Choroid plexus epithelial cell (primary cell): ENCODE data around the gene SLC9A1.
A peak's percentile ranks its signal among the peaks of the same experiment; 100 is the strongest.

ENCODE experiments used
- DNase-seq: peaks from one replicate; pipeline ENCODE4 v3.0.0-alpha.2; 2010; ENCODE audit warnings: low read depth
- H3K4me3 ChIP-seq: 2 replicates; pipeline ENCODE4 v1.5.1; 2011; ENCODE audit warnings: low read depth, mild to moderate bottlenecking, control low read depth, low read length, moderate library complexity
- CTCF ChIP-seq: conservative IDR thresholded peaks from 2 replicates; pipeline ENCODE4 v1.5.1; 2011; ENCODE audit warnings: low read depth, mild to moderate bottlenecking, control low read depth, inconsistent platforms, low read length, moderate library complexity

The SLC9A1 gene

GRCh38 chr1:27147842-27148518, 6.9 kb downstream of the SLC9A1 start:
- H3K4me3 ChIP-seq, result no peak overlapping the region
- no peak for TF ChIP-seq CTCF
- no peak for DNase-seq

- DNase-seq, result peak; percentile 88
- TF ChIP-seq CTCF, result no peak
- H3K4me3 ChIP-seq, result no peak overlapping the region
These were observed 9.0 kb downstream of the SLC9A1 start for GRCh38 chr1:27145934-27146354.

GRCh38 chr1:27144920-27145661, 9.8 kb downstream of the SLC9A1 start:
- no peak for TF ChIP-seq CTCF
- DNase-seq, result peak; percentile 76
- H3K4me3 ChIP-seq, result no peak overlapping the region

GRCh38 chr1:27144049-27144748, 10.7 kb downstream of the SLC9A1 start:
- TF ChIP-seq CTCF, result no peak
- no peak for DNase-seq
- no peak overlapping the region for H3K4me3 ChIP-seq

- DNase-seq, result no peak
- TF ChIP-seq CTCF, result no peak
- H3K4me3 ChIP-seq, result no peak overlapping the region
These were observed 11.5 kb downstream of the SLC9A1 start for GRCh38 chr1:27143401-27143800.

- H3K4me3 ChIP-seq, result no peak overlapping the region
- TF ChIP-seq CTCF, result no peak
- DNase-seq, result no peak
These were observed 12.5 kb downstream of the SLC9A1 start for GRCh38 chr1:27142464-27142863.
